ENCODE data around the gene RGL3.

Gene RGL3

DNA sequence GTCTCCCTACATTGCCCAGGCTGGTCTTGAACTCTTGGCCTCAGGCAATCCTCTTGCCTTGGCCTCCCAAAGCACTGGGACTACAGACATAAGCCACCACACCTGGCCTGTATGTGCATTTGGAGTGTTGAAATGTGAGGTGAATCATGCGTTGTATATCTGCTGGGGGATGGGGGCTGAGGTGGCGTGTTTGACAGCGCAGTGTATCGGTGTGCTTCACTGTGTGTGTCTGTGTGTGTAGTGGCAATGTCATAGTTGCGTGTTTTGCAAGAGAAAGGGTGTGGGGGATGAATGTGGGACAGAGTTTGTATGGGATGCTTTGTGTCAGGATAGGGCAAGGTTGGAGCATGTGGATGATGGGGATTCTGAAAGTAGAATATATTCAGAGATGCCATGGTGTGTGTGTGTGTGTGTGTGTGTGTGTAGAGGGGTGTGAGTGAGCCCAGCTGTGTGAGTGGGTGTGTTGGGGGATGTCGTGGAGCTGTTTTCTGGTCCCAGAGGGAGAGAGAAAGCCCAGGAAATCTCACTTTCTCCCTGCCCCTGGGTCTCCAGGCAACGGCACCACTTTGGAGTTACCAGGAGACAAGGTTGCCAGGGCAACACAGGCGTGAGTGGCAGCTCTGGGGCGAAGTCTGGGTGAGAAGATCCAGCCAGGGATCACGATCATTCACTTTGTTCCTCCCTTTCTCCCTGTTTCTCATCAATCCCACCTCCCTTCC lies 45.8 kb downstream of the RGL3 start:
- H3K27ac ChIP-seq = no peak overlapping the region
- in situ Hi-C loops (cut with HindIII; ENCODE audit: low pct_ligation_motif_present, low sequenced_read_pairs) = no loop called here
- DNase-seq = no peak
- no peak overlapping the region for H3K4me3 ChIP-seq (ENCODE audit: low read depth, low read length)
- no peaks in the 10 kb centered on the region for H3K36me3 ChIP-seq (replicated peaks)
- H3K27me3 ChIP-seq (replicated peaks) = no peaks in the 10 kb centered on the region
- TF ChIP-seq, protein P1, sequence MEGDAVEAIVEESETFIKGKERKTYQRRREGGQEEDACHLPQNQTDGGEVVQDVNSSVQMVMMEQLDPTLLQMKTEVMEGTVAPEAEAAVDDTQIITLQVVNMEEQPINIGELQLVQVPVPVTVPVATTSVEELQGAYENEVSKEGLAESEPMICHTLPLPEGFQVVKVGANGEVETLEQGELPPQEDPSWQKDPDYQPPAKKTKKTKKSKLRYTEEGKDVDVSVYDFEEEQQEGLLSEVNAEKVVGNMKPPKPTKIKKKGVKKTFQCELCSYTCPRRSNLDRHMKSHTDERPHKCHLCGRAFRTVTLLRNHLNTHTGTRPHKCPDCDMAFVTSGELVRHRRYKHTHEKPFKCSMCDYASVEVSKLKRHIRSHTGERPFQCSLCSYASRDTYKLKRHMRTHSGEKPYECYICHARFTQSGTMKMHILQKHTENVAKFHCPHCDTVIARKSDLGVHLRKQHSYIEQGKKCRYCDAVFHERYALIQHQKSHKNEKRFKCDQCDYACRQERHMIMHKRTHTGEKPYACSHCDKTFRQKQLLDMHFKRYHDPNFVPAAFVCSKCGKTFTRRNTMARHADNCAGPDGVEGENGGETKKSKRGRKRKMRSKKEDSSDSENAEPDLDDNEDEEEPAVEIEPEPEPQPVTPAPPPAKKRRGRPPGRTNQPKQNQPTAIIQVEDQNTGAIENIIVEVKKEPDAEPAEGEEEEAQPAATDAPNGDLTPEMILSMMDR (IDR thresholded peaks at IDR 0.05; ENCODE audit: low read depth, low read length, missing control alignments) = no peak

DNA sequence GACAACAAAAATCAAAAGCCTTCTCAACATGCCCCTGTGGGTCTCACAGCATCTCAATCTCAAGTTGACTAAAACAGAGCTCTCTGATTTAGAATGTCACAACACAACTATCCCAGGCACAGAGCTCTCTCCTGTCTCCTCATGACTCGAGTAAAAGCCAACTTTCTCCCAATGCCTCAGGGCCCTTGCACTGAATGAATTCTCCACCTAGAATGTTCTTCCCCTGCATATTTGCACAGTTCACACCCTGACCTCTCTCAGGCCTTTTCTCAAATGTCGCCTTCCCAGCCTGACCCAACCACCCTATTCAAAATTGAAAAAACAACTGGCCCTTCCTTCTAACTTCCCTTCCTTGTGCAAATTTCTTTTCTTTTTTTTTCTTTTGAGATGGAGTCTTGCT lies 48.4 kb downstream of the RGL3 start:
- H3K36me3 ChIP-seq (replicated peaks) = no peaks in the 10 kb centered on the region
- H3K4me3 ChIP-seq (ENCODE audit: low read depth, low read length) = no peak overlapping the region
- TF ChIP-seq, protein P1 (IDR thresholded peaks at IDR 0.05; ENCODE audit: low read depth, low read length, missing control alignments) = no peak
- in situ Hi-C loops (cut with HindIII; ENCODE audit: low pct_ligation_motif_present, low sequenced_read_pairs) = no loop called here
- H3K27ac ChIP-seq = no peak overlapping the region
- no peaks in the 10 kb centered on the region for H3K27me3 ChIP-seq (replicated peaks)
- DNase-seq = no peak

DNA sequence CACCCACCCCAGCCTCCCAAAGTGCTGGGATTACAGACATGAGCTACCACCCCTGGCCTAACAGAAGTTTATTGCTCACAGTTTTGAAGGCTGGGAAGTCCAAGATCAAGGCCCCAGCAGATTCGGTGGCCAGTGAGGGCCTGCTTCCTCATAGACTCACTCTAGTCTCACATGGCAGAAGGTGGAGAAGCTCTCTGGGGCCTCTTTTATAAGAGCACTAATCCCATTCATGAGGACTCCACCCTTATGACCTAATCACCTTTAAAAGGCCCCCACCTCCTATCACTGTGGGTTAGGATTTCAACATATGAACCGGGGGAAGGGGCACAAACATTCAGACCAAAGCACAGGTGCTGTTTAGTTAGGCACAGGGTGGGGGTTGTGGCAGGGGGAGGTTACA lies 51.6 kb downstream of the RGL3 start:
- TF ChIP-seq, protein P1 (IDR thresholded peaks at IDR 0.05; ENCODE audit: low read depth, low read length, missing control alignments) = no peak

DNA sequence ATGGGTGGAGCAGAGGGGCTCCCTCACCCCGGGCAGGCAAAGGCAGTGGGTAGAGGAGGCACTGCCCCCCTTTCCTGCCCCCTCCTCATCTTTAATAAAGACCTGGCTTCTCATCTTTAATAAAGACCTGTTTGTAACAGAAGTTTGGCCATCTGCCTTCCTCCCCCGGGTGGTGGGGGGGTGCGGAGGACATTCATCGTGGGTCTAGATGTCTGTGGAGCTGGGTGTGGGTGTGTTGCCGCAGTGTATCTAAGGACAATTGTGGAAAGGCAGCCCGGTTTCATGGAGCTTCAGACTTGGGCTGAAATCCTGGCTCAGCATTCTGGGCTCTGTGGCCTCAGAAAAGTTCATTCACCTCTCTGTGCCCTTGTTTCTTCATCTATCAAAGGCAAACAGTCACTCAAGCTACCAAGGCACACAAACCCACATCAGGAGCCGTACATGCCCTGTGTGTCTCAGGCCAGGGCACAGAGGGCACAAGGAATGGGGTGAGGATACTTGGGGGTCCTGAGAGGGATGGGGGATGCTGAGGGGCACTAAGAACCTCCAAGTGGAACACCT lies 53.5 kb downstream of the RGL3 start:
- DNase-seq = no peak
- TF ChIP-seq, protein P1 (IDR thresholded peaks at IDR 0.05; ENCODE audit: low read depth, low read length, missing control alignments) = no peak
- H3K36me3 ChIP-seq (replicated peaks) = peaks cover 11% of the 10 kb centered on the region
- H3K27ac ChIP-seq = no peak overlapping the region
- H3K4me3 ChIP-seq (ENCODE audit: low read depth, low read length) = no peak overlapping the region
- no peaks in the 10 kb centered on the region for H3K27me3 ChIP-seq (replicated peaks)
- in situ Hi-C loops (cut with HindIII; ENCODE audit: low pct_ligation_motif_present, low sequenced_read_pairs) = no loop called here

More for the DNA sequence above, 51.6 kb downstream of the RGL3 start:
- Histone ChIP-seq H3K36me3 (replicated peaks) (peaks cover 3% of the 10 kb centered on the region), H3K27me3 (replicated peaks) (no peaks in the 10 kb centered on the region), H3K27ac (no peak overlapping the region), H3K4me3 (ENCODE audit: low read depth, low read length) (no peak overlapping the region)
- in situ Hi-C loops (cut with HindIII; ENCODE audit: low pct_ligation_motif_present, low sequenced_read_pairs) = no loop called here
- no peak for DNase-seq

DNA sequence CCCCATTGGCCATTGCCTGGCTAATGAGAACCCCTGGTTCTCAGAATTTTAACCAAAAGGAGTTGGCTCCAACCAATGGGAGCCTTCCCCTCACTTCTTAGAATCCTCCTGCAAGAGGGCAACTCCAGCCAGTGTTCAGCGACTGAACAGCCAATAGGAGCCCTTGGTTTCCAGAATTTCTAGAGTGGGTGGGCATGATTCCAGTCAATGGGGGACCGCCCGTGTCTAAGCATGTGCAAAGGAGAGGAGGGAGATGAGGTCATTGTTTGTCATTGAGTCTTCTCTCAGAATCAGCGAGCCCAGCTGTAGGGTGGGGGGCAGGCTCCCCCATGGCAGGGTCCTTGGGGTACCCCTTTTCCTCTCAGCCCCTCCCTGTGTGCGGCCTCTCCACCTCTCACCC lies 54.2 kb downstream of the RGL3 start:
- Histone ChIP-seq H3K4me3 (ENCODE audit: low read depth, low read length) (no peak overlapping the region), H3K36me3 (replicated peaks) (peaks cover 11% of the 10 kb centered on the region), H3K27me3 (replicated peaks) (no peaks in the 10 kb centered on the region), H3K27ac (no peak overlapping the region)
- no peak for DNase-seq
- TF ChIP-seq, protein P1 (IDR thresholded peaks at IDR 0.05; ENCODE audit: low read depth, low read length, missing control alignments) = no peak
- in situ Hi-C loops (cut with HindIII; ENCODE audit: low pct_ligation_motif_present, low sequenced_read_pairs) = no loop called here
